HG02938 (cell line): ENCODE results near the gene C19orf25.
A peak's percentile ranks its signal among the peaks of the same experiment; 100 is the strongest.

ENCODE experiments used
- ATAC-seq: cut with Tn5 transposase; IDR thresholded peaks from one replicate; pipeline ENCODE4 v1.9.1; 2021; ENCODE audit warnings: mild to moderate bottlenecking, moderate library complexity; ENCODE audit not compliant: unreplicated experiment

Gene C19orf25

GRCh38 chr19:1496714-1497577 is 17.9 kb upstream of the C19orf25 start:
- no peak for ATAC-seq

- ATAC-seq, result no peak
Observed at GRCh38 chr19:1495799-1496713, 17.0 kb upstream of the C19orf25 start.

GRCh38 chr19:1495051-1495798 is 16.2 kb upstream of the C19orf25 start:
- no peak for ATAC-seq

GRCh38 chr19:1494115-1494815 is 15.2 kb upstream of the C19orf25 start:
- ATAC-seq, result no peak

- ATAC-seq, result no peak
Observed at GRCh38 chr19:1492474-1493006, 13.5 kb upstream of the C19orf25 start.

- ATAC-seq, result no peak
Observed at GRCh38 chr19:1491849-1492170, 12.8 kb upstream of the C19orf25 start.

- ATAC-seq, result no peak
Observed at GRCh38 chr19:1491114-1491848, 12.3 kb upstream of the C19orf25 start, which contains the start of gene REEP6. REEP6 (plus strand) TSS chr19:1491181; CDS start chr19:1491270, 89 bp downstream.

- ATAC-seq, result peak; percentile 78
Observed at GRCh38 chr19:1490311-1491113, 11.5 kb upstream of the C19orf25 start, which contains the start of gene PCSK4. PCSK4 (minus strand) TSS chr19:1490350; CDS start chr19:1490346, 4 bp downstream.

- ATAC-seq, result no peak
Observed at GRCh38 chr19:1489463-1490310, 10.7 kb upstream of the C19orf25 start.

- ATAC-seq, result no peak
Observed at GRCh38 chr19:1488282-1488601, 9.2 kb upstream of the C19orf25 start.

- ATAC-seq, result no peak
Observed at GRCh38 chr19:1487576-1488281, 8.7 kb upstream of the C19orf25 start.

GRCh38 chr19:1486720-1487575 is 7.9 kb upstream of the C19orf25 start:
- no peak for ATAC-seq

GRCh38 chr19:1483979-1484428 is 5.0 kb upstream of the C19orf25 start:
- no peak for ATAC-seq

- ATAC-seq, result no peak
Observed at GRCh38 chr19:1483131-1483978, 4.3 kb upstream of the C19orf25 start.
